Measurements from ENCODE around the gene KMT5B.

KMT5B gene

GRCh38 chr11:68127714-68128681 is 85.1 kb downstream of the KMT5B start:
- DNase-seq (ENCODE audit: low read depth, low spot score) = peak; percentile 83
- H3K4me3 ChIP-seq (ENCODE audit: low read depth, low read length) = peak overlapping the region; percentile 35
- TF ChIP-seq CTCF (IDR thresholded peaks at IDR 0.05; ENCODE audit: low read depth, low read length) = no peak
- in situ Hi-C loops (cut with HindIII; ENCODE audit: low sequenced_read_pairs) = no loop called here

GRCh38 chr11:68125164-68125563 is 87.9 kb downstream of the KMT5B start:
- in situ Hi-C loops (cut with HindIII; ENCODE audit: low sequenced_read_pairs) = no loop called here
- H3K4me3 ChIP-seq (ENCODE audit: low read depth, low read length) = no peak overlapping the region
- TF ChIP-seq CTCF (IDR thresholded peaks at IDR 0.05; ENCODE audit: low read depth, low read length) = no peak
- DNase-seq (ENCODE audit: low read depth, low spot score) = no peak

- no peak for DNase-seq (ENCODE audit: low read depth, low spot score)
- no peak for TF ChIP-seq CTCF (IDR thresholded peaks at IDR 0.05; ENCODE audit: low read depth, low read length)
- H3K4me3 ChIP-seq (ENCODE audit: low read depth, low read length) = no peak overlapping the region
- in situ Hi-C loops (cut with HindIII; ENCODE audit: low sequenced_read_pairs) = no loop called here
Measured at GRCh38 chr11:68122936-68123539, 90.1 kb downstream of the KMT5B start.

- DNase-seq (ENCODE audit: low read depth, low spot score) = peak; percentile 89
- peak within 1 kb of the TSS; percentile 69 for H3K4me3 ChIP-seq (ENCODE audit: low read depth, low read length)
- in situ Hi-C loops (cut with HindIII; ENCODE audit: low sequenced_read_pairs) = no loop called here
- TF ChIP-seq CTCF (IDR thresholded peaks at IDR 0.05; ENCODE audit: low read depth, low read length) = no peak
Measured at GRCh38 chr11:68121067-68121899, 91.8 kb downstream of the KMT5B start, which contains the start of gene CHKA. Gene CHKA, minus strand, starts transcription at chr11:68121388. Its CDS starts 211 bp downstream, at chr11:68121177.

- in situ Hi-C loops (cut with HindIII; ENCODE audit: low sequenced_read_pairs) = no loop called here
- no peak for TF ChIP-seq CTCF (IDR thresholded peaks at IDR 0.05; ENCODE audit: low read depth, low read length)
Measured at GRCh38 chr11:68120273-68121066, 92.6 kb downstream of the KMT5B start.

More at GRCh38 chr11:68120273-68121066, 92.6 kb downstream of the KMT5B start:
- H3K4me3 ChIP-seq (ENCODE audit: low read depth, low read length) = peak overlapping the region; percentile 69
- peak; percentile 38 for DNase-seq (ENCODE audit: low read depth, low spot score)

All from astrocyte of the spinal cord (primary cell).